Stimulated activated CD8-positive, alpha-beta memory T cell treated with anti-CD3 and anti-CD28 coated beads, Interleukin-15, amount 100 ng/mL, for 1 hour (primary cell): ENCODE results near the gene GRIK5.
A peak's percentile ranks its signal among the peaks of the same experiment; 100 is the strongest.

Experiments
- DNase-seq: peaks from one replicate; pipeline ENCODE4 v3.0.0-alpha.2; 2020; ENCODE audit warnings: low read depth

The GRIK5 gene

DNA sequence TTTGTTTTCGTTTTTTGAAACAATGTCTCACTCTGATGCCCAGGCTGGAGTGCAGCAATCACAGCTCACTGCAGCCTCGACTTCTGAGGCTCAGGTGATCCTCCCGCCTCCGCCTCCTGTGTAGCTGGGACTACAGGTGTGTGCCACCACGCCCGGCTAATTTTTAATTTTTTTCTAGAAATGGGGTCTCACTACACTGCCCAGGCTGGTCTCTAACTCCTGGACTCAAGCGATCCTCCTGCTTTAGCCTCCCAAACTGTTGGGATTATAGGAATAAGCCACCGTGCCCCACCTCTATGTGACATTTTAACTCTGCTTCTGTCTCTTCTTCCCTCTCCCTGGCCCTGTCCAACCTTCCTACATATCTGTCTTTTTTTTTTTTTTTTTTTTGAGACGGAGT is 81.1 kb downstream of the GRIK5 start:
- no peak for DNase-seq

GRCh38 chr19:41987141-41987860 is 82.7 kb downstream of the GRIK5 start:
- no peak for DNase-seq

DNA sequence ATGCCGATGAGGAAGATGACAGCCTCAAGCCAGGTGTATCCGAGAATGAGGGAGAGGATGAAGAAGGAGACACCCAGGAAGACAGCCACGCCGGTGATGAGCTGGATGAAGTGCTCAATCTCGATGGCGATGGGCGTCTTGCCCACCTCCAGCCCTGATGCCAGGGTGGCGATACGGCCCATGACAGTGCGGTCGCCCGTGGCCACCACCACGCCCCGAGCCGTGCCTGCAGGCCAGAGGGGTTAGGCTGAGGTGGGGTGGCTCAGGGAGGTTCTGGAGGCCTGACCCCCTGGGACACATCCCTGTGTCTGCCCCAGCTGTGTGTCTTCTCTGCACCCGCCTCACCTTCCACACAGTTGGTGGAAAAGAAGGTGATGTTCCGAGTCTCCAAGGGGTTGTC is 85.0 kb downstream of the GRIK5 start:
- DNase-seq = no peak

DNA sequence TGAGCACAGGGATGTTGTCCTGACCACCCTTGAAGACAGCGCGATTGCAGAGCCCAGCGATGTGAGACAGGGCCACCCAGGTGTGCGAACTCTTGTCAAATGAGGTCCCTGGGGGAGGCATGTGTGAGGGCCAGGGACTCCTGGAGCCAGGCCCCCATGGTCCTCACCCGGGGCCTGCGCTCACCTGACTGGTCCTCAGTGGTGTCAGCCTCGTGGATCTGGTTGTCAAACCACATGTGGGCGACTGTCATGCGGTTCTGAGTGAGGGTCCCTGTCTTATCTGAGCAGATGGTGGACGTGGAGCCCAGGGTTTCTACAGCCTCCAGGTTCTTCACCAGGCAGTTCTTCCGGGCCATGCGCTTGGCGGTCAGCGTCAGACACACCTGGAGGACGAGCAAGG is 88.3 kb downstream of the GRIK5 start:
- DNase-seq = no peak

DNA sequence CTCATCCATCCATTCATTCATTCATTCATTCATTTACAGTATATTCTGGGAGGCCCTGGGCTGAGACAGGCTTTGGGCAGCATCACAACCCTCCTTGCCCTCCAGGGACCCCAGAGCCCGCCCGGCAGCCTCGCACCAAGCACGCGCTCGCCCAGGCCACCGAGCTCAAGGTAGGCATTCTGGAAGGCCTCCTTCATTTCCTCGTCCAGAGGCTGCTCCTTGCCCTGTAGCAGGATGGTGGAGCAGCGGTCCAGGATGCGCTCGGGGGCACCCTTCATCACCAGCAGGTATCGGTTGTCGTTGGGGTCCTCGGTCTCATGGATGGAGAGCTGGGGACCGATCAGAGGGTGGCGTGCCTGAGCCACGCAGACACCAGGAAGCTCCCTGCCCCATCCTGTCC is 91.5 kb downstream of the GRIK5 start:
- no peak for DNase-seq

DNA sequence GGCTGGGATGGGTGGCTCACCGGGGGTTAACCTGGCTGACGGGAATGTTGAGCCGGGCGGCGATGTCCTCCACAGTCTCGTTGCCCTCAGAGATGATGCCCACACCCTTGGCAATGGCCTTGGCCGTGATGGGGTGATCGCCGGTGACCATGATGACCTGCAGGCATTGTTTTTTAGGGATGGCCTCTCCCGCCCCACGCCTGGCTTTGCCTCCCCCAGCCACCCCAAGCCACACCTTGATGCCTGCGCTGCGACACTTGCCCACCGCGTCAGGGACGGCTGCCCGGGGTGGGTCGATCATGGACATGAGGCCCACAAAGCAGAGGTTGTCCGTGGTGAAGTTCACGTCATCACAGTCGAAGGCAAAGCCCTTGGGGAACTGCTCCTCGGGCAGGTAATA is 92.1 kb downstream of the GRIK5 start:
- no peak for DNase-seq

- no peak for DNase-seq
These were observed 95.4 kb downstream of the GRIK5 start for GRCh38 chr19:41974652-41975051.

GRCh38 chr19:41971363-41971762 is 98.6 kb downstream of the GRIK5 start:
- no peak for DNase-seq

GRCh38 chr19:41969772-41970458 is 100.1 kb downstream of the GRIK5 start:
- DNase-seq = no peak

DNA sequence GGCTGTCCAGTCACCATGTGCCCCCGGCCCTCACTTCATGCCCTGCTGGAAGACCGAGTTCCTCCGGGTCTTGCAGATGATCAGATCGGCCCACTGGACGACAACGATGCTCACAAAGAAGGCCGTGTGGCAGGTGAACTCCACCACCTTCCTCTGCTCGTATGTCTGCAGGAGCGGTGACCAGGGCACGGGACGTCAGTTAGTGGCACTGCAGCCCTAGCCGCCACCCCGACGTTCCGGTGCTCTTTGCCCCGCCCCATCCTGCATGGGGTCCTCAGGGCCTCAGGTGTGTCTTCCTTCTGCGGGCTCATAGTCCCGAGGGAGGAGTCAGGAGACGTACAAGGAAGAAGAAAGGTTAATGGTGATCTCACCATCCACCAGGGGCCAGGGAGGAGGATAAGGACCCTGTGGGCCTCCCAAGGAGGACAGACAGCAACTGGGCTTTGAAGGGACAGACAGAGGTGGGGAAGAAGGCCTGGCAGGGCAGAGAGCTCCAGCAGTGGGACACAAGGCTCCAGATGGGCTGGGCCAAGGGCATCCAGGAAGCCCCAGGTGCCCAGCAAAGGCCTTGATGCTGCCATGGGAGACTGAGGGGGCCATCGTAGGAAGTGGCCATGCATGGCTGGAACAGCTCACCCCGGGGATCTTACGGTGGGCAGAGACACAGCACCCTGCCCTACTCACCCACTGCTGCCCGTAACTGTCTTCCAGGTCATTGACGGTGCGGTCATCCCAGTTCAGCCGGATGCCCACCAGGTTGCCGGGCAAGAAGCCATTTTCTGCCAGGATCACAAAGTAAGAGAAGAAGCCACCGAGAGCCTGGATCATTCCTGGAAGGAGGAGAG is 101.0 kb downstream of the GRIK5 start:
- DNase-seq = no peak

DNA sequence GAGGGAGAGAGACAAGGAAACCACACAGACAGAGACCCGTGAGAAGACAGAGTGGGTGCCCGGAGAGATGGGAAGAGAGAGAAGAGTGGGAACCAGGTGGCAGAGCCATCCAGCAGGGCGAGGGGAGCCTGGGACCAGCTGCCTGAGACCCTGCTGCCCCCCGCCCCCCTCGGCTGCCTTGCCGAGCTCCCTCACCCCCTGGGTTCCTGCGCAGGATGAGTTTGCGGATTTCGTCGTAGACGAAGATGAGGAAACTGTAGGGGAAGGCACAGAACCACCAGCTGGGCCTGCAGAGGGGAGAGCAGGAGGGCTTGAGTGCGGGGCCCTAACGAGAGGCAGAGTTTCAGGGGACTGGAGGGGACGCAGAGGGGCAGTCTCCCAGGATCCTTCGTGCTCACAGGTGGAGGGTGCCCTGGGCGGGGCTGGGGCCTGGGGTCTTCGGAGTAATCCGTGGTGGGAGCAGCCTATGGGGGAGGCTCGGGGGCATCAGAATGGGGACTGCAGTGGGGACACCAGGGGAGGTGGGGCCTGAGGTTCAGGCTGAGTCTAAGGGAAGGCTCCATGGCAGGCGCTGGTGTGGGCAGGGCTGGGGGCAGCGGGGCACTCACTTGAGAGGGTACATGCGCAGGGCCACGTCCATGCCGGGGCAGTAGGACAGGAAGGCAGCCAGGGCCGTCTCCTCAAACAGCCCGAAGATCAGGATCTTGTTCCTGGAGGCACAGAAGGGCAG is 102.8 kb downstream of the GRIK5 start:
- DNase-seq = no peak

DNA sequence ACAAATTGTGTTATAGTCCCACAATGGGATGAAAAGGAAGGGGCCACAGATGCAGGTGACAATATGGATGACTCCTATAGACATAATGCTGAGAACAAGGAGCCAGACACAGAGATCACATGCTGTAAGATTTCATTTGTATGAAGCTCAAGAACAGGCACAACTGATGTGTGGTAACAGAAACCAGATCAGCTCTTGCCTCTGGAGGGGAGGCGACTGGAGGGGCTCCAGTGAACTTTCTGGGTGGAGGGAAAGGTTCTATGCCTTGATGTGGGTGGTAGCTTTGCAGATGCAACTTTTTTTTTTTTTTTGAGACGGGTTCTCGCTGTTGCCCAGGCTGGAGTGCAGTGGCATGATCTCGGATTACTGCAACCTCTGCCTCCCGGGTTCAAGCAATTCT is 104.9 kb downstream of the GRIK5 start:
- DNase-seq = no peak

DNA sequence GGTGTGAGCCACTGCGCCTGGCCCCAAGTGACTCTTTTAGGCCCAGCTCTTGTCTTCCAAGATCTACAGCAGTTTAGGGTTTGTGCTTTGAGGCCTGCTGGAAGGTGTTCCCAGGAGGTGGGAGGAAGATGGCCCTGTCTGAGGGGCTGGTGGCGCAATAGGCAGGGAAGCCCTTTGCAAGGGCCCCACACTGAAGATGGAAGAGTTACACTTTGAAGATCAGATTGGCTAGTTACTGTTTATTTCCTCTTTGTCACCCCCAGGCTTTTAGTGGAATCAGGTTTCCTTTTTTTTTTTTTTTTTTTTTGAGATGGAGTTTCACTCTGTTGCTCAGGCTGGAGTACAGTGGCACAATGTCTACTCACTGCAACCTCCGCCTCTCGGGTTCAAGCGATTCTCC is 109.0 kb downstream of the GRIK5 start:
- no peak for DNase-seq

GRCh38 chr19:41959056-41960053 is 110.7 kb downstream of the GRIK5 start, which contains the start of gene RABAC1:
Gene RABAC1 (minus strand): TSS chr19:41959321. CDS start chr19:41959292, 29 bp downstream.
- DNase-seq = peak; percentile 79

DNA sequence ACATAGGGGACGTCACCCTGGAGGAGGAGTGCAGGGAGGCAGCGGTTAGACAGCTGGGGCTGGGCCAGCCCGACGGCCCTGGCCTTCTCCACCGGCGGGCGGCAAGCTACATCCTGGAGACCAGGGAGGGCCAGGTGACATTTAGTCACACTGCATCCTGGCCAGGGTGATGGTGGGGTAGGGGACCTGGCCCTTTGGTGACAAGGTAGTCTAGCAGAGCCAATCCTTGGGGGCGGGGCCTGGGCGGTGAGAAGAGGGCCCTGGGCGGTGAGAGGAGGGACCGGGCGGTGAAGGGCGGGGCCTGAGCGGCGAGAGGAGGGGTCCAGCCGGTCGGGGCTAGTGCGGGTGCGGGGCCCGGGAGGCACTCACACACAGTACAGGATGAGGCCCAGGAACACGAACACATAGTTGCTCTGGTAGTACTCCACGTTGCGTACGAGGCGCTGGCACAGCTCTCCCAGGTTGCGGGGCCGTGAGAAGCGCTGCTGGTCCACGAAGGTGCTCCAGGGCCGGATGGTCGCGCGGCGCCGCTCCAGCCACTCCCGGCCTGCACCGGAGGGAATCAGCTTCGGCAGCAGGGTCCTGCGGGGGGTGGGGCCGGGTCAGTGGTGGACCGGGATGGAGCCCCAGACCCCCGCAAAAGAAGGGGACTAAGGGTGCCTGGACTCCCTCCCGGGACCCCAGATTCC is 111.5 kb downstream of the GRIK5 start:
- DNase-seq = peak; percentile 63

GRCh38 chr19:41957838-41958366 is 112.1 kb downstream of the GRIK5 start:
- no peak for DNase-seq

GRCh38 chr19:41957161-41957837 is 112.7 kb downstream of the GRIK5 start:
- DNase-seq = no peak

GRCh38 chr19:41956621-41957020 is 113.4 kb downstream of the GRIK5 start:
- no peak for DNase-seq

- no peak for DNase-seq
These were observed 114.5 kb downstream of the GRIK5 start for GRCh38 chr19:41955521-41955920.
